Effector memory CD4-positive, alpha-beta T cell (primary cell): ENCODE data around the gene AGAP1.

ENCODE experiments used
- DNase-seq, 3 donors: peaks; one replicate each; pipeline ENCODE4 v3.0.0-alpha.2; 2020
- H3K27ac ChIP-seq: 2 replicates; pipeline ENCODE4 v1.7.0; 2013; ENCODE audit warnings: mild to moderate bottlenecking, low read length, moderate library complexity; ENCODE audit not compliant: insufficient read depth, poor library complexity, severe bottlenecking
- H3K27me3 ChIP-seq: replicated peaks from 2 replicates; pipeline ENCODE4 v1.7.0; 2013; ENCODE audit warnings: mild to moderate bottlenecking, low read length; ENCODE audit not compliant: insufficient read depth, control insufficient read depth, poor library complexity, severe bottlenecking
- H3K36me3 ChIP-seq: 2 replicates; pipeline ENCODE4 v1.7.0; 2013; ENCODE audit warnings: mild to moderate bottlenecking, low read length, moderate library complexity; ENCODE audit not compliant: control insufficient read depth, insufficient read depth
- H3K4me1 ChIP-seq: 2 replicates; pipeline ENCODE4 v1.7.0; 2013; ENCODE audit warnings: low read length, mild to moderate bottlenecking; ENCODE audit not compliant: control insufficient read depth, insufficient read depth, poor library complexity, severe bottlenecking
- H3K4me3 ChIP-seq: 2 replicates; pipeline ENCODE4 v1.7.0; 2013; ENCODE audit warnings: low read length, low read depth, mild to moderate bottlenecking; ENCODE audit not compliant: insufficient read depth, poor library complexity, severe bottlenecking
- H3K9me3 ChIP-seq: 2 replicates; pipeline ENCODE4 v1.7.0; 2013; ENCODE audit warnings: mild to moderate bottlenecking, low read length, moderate library complexity; ENCODE audit not compliant: control insufficient read depth

Gene AGAP1

GRCh38 chr2:235709124-235709813, 215.4 kb downstream of the AGAP1 start:
- H3K4me1 ChIP-seq: no peaks in the 10 kb centered on the region
- no peak for DNase-seq
- H3K27me3 ChIP-seq: no peaks in the 10 kb centered on the region

GRCh38 chr2:235709969-235710879, 216.4 kb downstream of the AGAP1 start:
- H3K4me1 ChIP-seq: no peaks in the 10 kb centered on the region
- H3K4me3 ChIP-seq: no peak overlapping the region
- no peak for DNase-seq
- H3K27ac ChIP-seq: no peak overlapping the region
- no peaks in the 10 kb centered on the region for H3K9me3 ChIP-seq
- no peaks in the 10 kb centered on the region for H3K36me3 ChIP-seq
- H3K27me3 ChIP-seq: no peaks in the 10 kb centered on the region

More at GRCh38 chr2:235709124-235709813, 215.4 kb downstream of the AGAP1 start:
- no peaks in the 10 kb centered on the region for H3K36me3 ChIP-seq
- no peaks in the 10 kb centered on the region for H3K9me3 ChIP-seq
- H3K27ac ChIP-seq: no peak overlapping the region
- no peak overlapping the region for H3K4me3 ChIP-seq

GRCh38 chr2:235710933-235711332, 217.1 kb downstream of the AGAP1 start:
- Histone ChIP-seq H3K4me1 (no peaks in the 10 kb centered on the region), H3K4me3 (no peak overlapping the region), H3K36me3 (no peaks in the 10 kb centered on the region), H3K9me3 (no peaks in the 10 kb centered on the region), H3K27me3 (no peaks in the 10 kb centered on the region), H3K27ac (no peak overlapping the region)
- no peak for DNase-seq

- Histone ChIP-seq H3K36me3 (no peaks in the 10 kb centered on the region), H3K4me1 (no peaks in the 10 kb centered on the region), H3K27me3 (no peaks in the 10 kb centered on the region), H3K9me3 (no peaks in the 10 kb centered on the region), H3K27ac (no peak overlapping the region), H3K4me3 (no peak overlapping the region)
- no peak for DNase-seq
These were observed 217.7 kb downstream of the AGAP1 start for GRCh38 chr2:235711527-235711926.

- no peaks in the 10 kb centered on the region for H3K27me3 ChIP-seq
- no peak for DNase-seq
- H3K36me3 ChIP-seq: no peaks in the 10 kb centered on the region
- no peak overlapping the region for H3K4me3 ChIP-seq
- H3K9me3 ChIP-seq: no peaks in the 10 kb centered on the region
- no peaks in the 10 kb centered on the region for H3K4me1 ChIP-seq
- H3K27ac ChIP-seq: no peak overlapping the region
These were observed 218.3 kb downstream of the AGAP1 start for GRCh38 chr2:235712176-235712575.

- no peak overlapping the region for H3K27ac ChIP-seq
- H3K4me3 ChIP-seq: no peak overlapping the region
- H3K4me1 ChIP-seq: no peaks in the 10 kb centered on the region
- no peak for DNase-seq
- no peaks in the 10 kb centered on the region for H3K9me3 ChIP-seq
- no peaks in the 10 kb centered on the region for H3K36me3 ChIP-seq
- no peaks in the 10 kb centered on the region for H3K27me3 ChIP-seq
These were observed 219.3 kb downstream of the AGAP1 start for GRCh38 chr2:235713189-235713588.

GRCh38 chr2:235715601-235716000, 221.8 kb downstream of the AGAP1 start:
- no peak overlapping the region for H3K27ac ChIP-seq
- H3K9me3 ChIP-seq: no peaks in the 10 kb centered on the region
- H3K27me3 ChIP-seq: no peaks in the 10 kb centered on the region
- no peak overlapping the region for H3K4me3 ChIP-seq
- no peak for DNase-seq
- H3K4me1 ChIP-seq: no peaks in the 10 kb centered on the region
- H3K36me3 ChIP-seq: no peaks in the 10 kb centered on the region

- Histone ChIP-seq H3K36me3 (no peaks in the 10 kb centered on the region), H3K4me1 (no peaks in the 10 kb centered on the region), H3K4me3 (no peak overlapping the region), H3K9me3 (no peaks in the 10 kb centered on the region), H3K27ac (no peak overlapping the region), H3K27me3 (no peaks in the 10 kb centered on the region)
- no peak for DNase-seq
These were observed 223.1 kb downstream of the AGAP1 start for GRCh38 chr2:235716875-235717496.

- H3K4me1 ChIP-seq: no peaks in the 10 kb centered on the region
These were observed 225.5 kb downstream of the AGAP1 start for GRCh38 chr2:235719146-235719942.

More at GRCh38 chr2:235719146-235719942, 225.5 kb downstream of the AGAP1 start:
- Histone ChIP-seq H3K4me3 (no peak overlapping the region), H3K27ac (no peak overlapping the region), H3K9me3 (no peaks in the 10 kb centered on the region), H3K27me3 (no peaks in the 10 kb centered on the region), H3K36me3 (no peaks in the 10 kb centered on the region)
- DNase-seq: no peak
